Liver (tissue), 9 donors: ENCODE results near the gene DHRSX. TPM values are rescaled to one million over a fixed set of nuclear protein-coding genes. Genes with fewer than 3 reads are reported as not detected.

Experiments
- DNase-seq: peaks from one replicate; pipeline ENCODE4 v3.0.0-alpha.2; 2017; ENCODE audit warnings: low spot score
- H3K27ac ChIP-seq, 2 donors: one replicate each; pipeline ENCODE4 v1.7.0; 2013; ENCODE audit warnings: inconsistent platforms in 2 of 2, low read length in 2 of 2, control low read depth in 1 of 2, low read depth in 1 of 2, mild to moderate bottlenecking in 1 of 2
- H3K27me3 ChIP-seq, 4 donors: one replicate each; pipeline versions ENCODE4 v1.6.1 to v1.7.0; 2013; ENCODE audit warnings: low read length in 3 of 4, inconsistent platforms in 1 of 4, mild to moderate bottlenecking in 1 of 4, moderate library complexity in 1 of 4; ENCODE audit not compliant: control insufficient read depth in 4 of 4, insufficient read depth in 4 of 4
- H3K36me3 ChIP-seq, 4 donors: one replicate each; pipeline versions ENCODE4 v1.6.1 to v1.7.0; 2013; ENCODE audit warnings: low read length in 3 of 4, mild to moderate bottlenecking in 3 of 4, low read depth in 1 of 4, moderate library complexity in 1 of 4; ENCODE audit not compliant: control insufficient read depth in 4 of 4, insufficient read depth in 3 of 4
- H3K4me1 ChIP-seq, 4 donors: one replicate each; pipeline versions ENCODE4 v1.6.1 to v1.7.0; 2013; ENCODE audit warnings: low read length in 3 of 4, mild to moderate bottlenecking in 3 of 4, moderate library complexity in 1 of 4; ENCODE audit not compliant: control insufficient read depth in 4 of 4, insufficient read depth in 4 of 4
- H3K4me3 ChIP-seq, 3 donors: one replicate each; pipeline versions ENCODE4 v1.6.1 to v1.7.0; 2013; ENCODE audit warnings: low read length in 3 of 3, control low read depth in 1 of 3, low read depth in 1 of 3, mild to moderate bottlenecking in 1 of 3
- H3K9ac ChIP-seq, 2 donors: one replicate each; pipeline ENCODE4 v1.7.0; 2013; ENCODE audit warnings: low read length in 2 of 2, mild to moderate bottlenecking in 2 of 2, moderate library complexity in 2 of 2, control low read depth in 1 of 2, low read depth in 1 of 2
- H3K9me3 ChIP-seq, 4 donors: one replicate each; pipeline versions ENCODE4 v1.6.1 to v1.7.0; 2013; ENCODE audit warnings: low read length in 3 of 4; ENCODE audit not compliant: control insufficient read depth in 4 of 4
- ATF3 ChIP-seq: IDR thresholded peaks from 2 replicates; pipeline ENCODE4 v1.6.1; 2016; ENCODE audit warnings: antibody characterized with exemption
- EGR1 ChIP-seq, 2 donors: IDR thresholded peaks; 2 replicates each; pipeline ENCODE4 v1.6.1; 2016 to 2018; ENCODE audit warnings: antibody characterized with exemption in 2 of 2, low read depth in 2 of 2
- FOXA1 ChIP-seq: IDR thresholded peaks from 2 replicates; pipeline ENCODE4 v1.6.1; 2016; ENCODE audit warnings: antibody characterized with exemption
- FOXA2 ChIP-seq: IDR thresholded peaks from 2 replicates; pipeline ENCODE4 v1.6.1; 2016; ENCODE audit warnings: antibody characterized with exemption
- GABPA ChIP-seq, 2 donors: IDR thresholded peaks in 1 of 2; conservative IDR thresholded peaks in 1 of 2; 2 replicates each; pipeline ENCODE4 v1.6.1; 2016; ENCODE audit warnings: antibody characterized with exemption in 2 of 2, mild to moderate bottlenecking in 1 of 2, moderate library complexity in 1 of 2
- HNF4A ChIP-seq, 2 donors: conservative IDR thresholded peaks; 2 replicates each; pipeline ENCODE4 v1.6.1; 2016; ENCODE audit warnings: antibody characterized with exemption in 2 of 2, mild to moderate bottlenecking in 2 of 2
- HNF4G ChIP-seq: IDR thresholded peaks from 2 replicates; pipeline ENCODE4 v1.6.1; 2016; ENCODE audit warnings: antibody characterized with exemption
- JUND ChIP-seq, 2 donors: IDR thresholded peaks; 2 replicates each; pipeline ENCODE4 v1.6.1; 2016; ENCODE audit warnings: antibody characterized with exemption in 2 of 2
- MAX ChIP-seq: IDR thresholded peaks from 2 replicates; pipeline ENCODE4 v1.6.1; 2016; ENCODE audit warnings: antibody characterized with exemption
- NR2F2 ChIP-seq: IDR thresholded peaks from 2 replicates; pipeline ENCODE4 v1.6.1; 2016; ENCODE audit warnings: antibody characterized with exemption
- RAD21 ChIP-seq, 2 donors: IDR thresholded peaks; 2 replicates each; pipeline ENCODE4 v1.6.1; 2016; ENCODE audit warnings: antibody characterized with exemption in 2 of 2, mild to moderate bottlenecking in 2 of 2
- RXRA ChIP-seq, 2 donors: IDR thresholded peaks; 2 replicates each; pipeline ENCODE4 v1.6.1; 2017 to 2018; ENCODE audit warnings: antibody characterized with exemption in 2 of 2, mild to moderate bottlenecking in 1 of 2
- SP1 ChIP-seq: IDR thresholded peaks from 2 replicates; pipeline ENCODE4 v1.6.1; 2018; ENCODE audit warnings: antibody characterized with exemption, mild to moderate bottlenecking
- TAF1 ChIP-seq: conservative IDR thresholded peaks from 2 replicates; pipeline ENCODE4 v1.6.1; 2016; ENCODE audit warnings: antibody characterized with exemption, mild to moderate bottlenecking
- YY1 ChIP-seq: IDR thresholded peaks from 2 replicates; pipeline ENCODE4 v1.6.1; 2016; ENCODE audit warnings: antibody characterized with exemption, mild to moderate bottlenecking
- ZBTB33 ChIP-seq: IDR thresholded peaks from 2 replicates; pipeline ENCODE4 v1.6.1; 2016; ENCODE audit warnings: antibody characterized with exemption
- WGBS: extraction: QIAGEN DNeasy Blood & Tissue Kit; methylation state at CpG from one replicate; pipeline ENCODE4 v1.1.7; 2013; 5-methylcytosine and 5-hydroxymethylcytosine counted together
- polyA plus RNA-seq, 2 donors: library from polyadenylated mRNA; stranded (reverse) in 1 of 2; unstranded in 1 of 2; fragments of 200-250 nt in 1 of 2; fragments of >200 nt in 1 of 2; fragmentation: Nextera tagmentation in 1 of 2; extraction: Ambion mirVana in 1 of 2; gene quantifications; one replicate each; pipeline versions ENCODE4 v1.2.1 to v1.2.3, GENCODE V29; 2013 to 2015
- total RNA-seq, 2 donors: library from RNA; depleted of rRNA; stranded (reverse); fragments of >200 nt; gene quantifications; one replicate each; pipeline ENCODE4 v1.2.3, GENCODE V29; 2014
- TF ChIP-seq, protein P1 (sequence below): IDR thresholded peaks from 2 replicates; pipeline ENCODE4 v1.6.1; 2016; ENCODE audit warnings: antibody characterized with exemption, mild to moderate bottlenecking
- TF ChIP-seq, protein P2 (sequence below): fragments of 150-350 bp; IDR thresholded peaks from 2 replicates; pipeline ENCODE4 v1.5.1; 2017; ENCODE audit warnings: improper control_type of control experiment, low read depth, low read length; ENCODE audit not compliant: missing input control
- donor health status: healthy.
- donor health status: healthy.
- donor health status: healthy.
- donor health status: healthy.
- donor health status: healthy.

DHRSX gene
- total and polyA plus RNA-seq, 4 donors = 17.2 to 35.2 (median 23.3) TPM

- Histone ChIP-seq H3K36me3 (no peaks in the 10 kb centered on the region), H3K4me1 (peaks cover 0 to 12% (median 5%) of the 10 kb centered on the region in 4 donors), H3K4me3 (no peak overlapping the region), H3K27me3 (no peaks in the 10 kb centered on the region), H3K9ac (no peak overlapping the region), H3K27ac (no peak overlapping the region), H3K9me3 (no peaks in the 10 kb centered on the region)
- DNase-seq = no peak
- WGBS = 98% methylated on average over 22 of the region's 22 CpGs
- TF ChIP-seq RAD21 (IDR thresholded peaks at IDR 0.05) (no peak), EGR1 (IDR thresholded peaks at IDR 0.05; ENCODE audit: low read depth in 2 of 2) (no peak), ZBTB33 (no peak), SP1 (no peak), YY1 (no peak), NR2F2 (no peak), RXRA (IDR thresholded peaks at IDR 0.05) (no peak), FOXA2 (no peak)
- TF ChIP-seq, protein P1, sequence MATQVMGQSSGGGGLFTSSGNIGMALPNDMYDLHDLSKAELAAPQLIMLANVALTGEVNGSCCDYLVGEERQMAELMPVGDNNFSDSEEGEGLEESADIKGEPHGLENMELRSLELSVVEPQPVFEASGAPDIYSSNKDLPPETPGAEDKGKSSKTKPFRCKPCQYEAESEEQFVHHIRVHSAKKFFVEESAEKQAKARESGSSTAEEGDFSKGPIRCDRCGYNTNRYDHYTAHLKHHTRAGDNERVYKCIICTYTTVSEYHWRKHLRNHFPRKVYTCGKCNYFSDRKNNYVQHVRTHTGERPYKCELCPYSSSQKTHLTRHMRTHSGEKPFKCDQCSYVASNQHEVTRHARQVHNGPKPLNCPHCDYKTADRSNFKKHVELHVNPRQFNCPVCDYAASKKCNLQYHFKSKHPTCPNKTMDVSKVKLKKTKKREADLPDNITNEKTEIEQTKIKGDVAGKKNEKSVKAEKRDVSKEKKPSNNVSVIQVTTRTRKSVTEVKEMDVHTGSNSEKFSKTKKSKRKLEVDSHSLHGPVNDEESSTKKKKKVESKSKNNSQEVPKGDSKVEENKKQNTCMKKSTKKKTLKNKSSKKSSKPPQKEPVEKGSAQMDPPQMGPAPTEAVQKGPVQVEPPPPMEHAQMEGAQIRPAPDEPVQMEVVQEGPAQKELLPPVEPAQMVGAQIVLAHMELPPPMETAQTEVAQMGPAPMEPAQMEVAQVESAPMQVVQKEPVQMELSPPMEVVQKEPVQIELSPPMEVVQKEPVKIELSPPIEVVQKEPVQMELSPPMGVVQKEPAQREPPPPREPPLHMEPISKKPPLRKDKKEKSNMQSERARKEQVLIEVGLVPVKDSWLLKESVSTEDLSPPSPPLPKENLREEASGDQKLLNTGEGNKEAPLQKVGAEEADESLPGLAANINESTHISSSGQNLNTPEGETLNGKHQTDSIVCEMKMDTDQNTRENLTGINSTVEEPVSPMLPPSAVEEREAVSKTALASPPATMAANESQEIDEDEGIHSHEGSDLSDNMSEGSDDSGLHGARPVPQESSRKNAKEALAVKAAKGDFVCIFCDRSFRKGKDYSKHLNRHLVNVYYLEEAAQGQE = no peak
These were observed 31.5 kb downstream of the DHRSX start for GRCh38 chrX:2469196-2469685.

DNA sequence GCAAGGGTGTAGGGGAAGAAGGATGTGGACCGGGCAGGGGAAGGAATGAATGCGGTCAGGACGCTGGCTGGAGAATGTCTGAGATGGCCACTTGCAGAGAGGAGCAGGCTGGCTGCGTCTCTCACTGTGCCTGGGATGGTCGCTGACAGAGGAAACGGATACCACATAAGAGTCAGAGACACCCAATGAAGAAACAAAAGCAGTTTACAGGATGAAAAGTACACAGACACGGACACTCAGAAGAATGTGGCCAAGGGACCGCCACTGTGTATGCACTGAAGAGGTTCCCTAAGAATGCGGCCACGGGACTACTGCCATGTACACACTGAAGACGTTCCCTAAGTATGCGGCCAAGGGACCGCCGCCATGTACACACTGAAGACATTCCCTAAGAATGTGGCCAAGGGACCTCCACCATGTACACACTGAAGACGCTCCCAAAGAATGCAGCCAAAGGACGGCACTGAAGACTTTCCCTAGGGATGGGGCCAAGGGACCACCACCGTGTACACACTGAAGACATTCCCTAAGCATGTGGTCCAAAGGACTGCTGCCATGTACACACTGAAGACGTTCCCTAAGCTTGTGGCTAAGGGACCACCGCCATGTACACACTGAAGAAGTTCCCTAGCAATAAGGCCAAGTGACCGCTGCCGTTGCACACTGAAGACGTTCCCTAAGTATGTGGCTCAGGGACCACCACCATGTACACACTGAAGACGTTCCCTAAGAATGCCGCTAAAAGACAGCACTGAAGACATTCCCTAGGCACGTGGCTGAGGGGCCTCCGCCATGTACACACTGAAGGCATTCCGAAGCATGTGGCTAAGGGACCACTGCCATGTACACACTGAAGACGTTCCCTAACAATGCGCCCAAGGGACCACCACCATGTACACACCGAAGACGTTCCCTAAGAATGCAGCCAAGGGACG, 32.2 kb downstream of the DHRSX start:
- Histone ChIP-seq H3K4me3 (no peak overlapping the region), H3K9me3 (no peaks in the 10 kb centered on the region), H3K27me3 (no peaks in the 10 kb centered on the region), H3K4me1 (peaks cover 0 to 12% (median 5%) of the 10 kb centered on the region in 4 donors), H3K27ac (no peak overlapping the region), H3K9ac (no peak overlapping the region), H3K36me3 (no peaks in the 10 kb centered on the region)
- WGBS = 96% methylated on average over 32 of the region's 32 CpGs
- no peak for DNase-seq
- TF ChIP-seq MAX = no peak
- TF ChIP-seq RXRA (IDR thresholded peaks at IDR 0.05) = no peak
- TF ChIP-seq, protein P1 = no peak
- no peak for TF ChIP-seq JUND (IDR thresholded peaks at IDR 0.05)
- TF ChIP-seq YY1 = no peak
- TF ChIP-seq TAF1 = no peak
- no peak for TF ChIP-seq HNF4A (conservative IDR thresholded peaks at IDR 0.05)
- no peak for TF ChIP-seq NR2F2
- no peak for TF ChIP-seq RAD21 (IDR thresholded peaks at IDR 0.05)
- TF ChIP-seq FOXA1 = no peak
- TF ChIP-seq GABPA (IDR thresholded peaks at IDR 0.05 in 1 of 2, conservative IDR thresholded peaks at IDR 0.05 in 1 of 2) = no peak
- TF ChIP-seq, protein P2, sequence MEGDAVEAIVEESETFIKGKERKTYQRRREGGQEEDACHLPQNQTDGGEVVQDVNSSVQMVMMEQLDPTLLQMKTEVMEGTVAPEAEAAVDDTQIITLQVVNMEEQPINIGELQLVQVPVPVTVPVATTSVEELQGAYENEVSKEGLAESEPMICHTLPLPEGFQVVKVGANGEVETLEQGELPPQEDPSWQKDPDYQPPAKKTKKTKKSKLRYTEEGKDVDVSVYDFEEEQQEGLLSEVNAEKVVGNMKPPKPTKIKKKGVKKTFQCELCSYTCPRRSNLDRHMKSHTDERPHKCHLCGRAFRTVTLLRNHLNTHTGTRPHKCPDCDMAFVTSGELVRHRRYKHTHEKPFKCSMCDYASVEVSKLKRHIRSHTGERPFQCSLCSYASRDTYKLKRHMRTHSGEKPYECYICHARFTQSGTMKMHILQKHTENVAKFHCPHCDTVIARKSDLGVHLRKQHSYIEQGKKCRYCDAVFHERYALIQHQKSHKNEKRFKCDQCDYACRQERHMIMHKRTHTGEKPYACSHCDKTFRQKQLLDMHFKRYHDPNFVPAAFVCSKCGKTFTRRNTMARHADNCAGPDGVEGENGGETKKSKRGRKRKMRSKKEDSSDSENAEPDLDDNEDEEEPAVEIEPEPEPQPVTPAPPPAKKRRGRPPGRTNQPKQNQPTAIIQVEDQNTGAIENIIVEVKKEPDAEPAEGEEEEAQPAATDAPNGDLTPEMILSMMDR = no peak
- no peak for TF ChIP-seq HNF4G
- no peak for TF ChIP-seq SP1
- TF ChIP-seq ATF3 = no peak
- TF ChIP-seq FOXA2 = no peak
- no peak for TF ChIP-seq EGR1 (IDR thresholded peaks at IDR 0.05; ENCODE audit: low read depth in 2 of 2)
